Skeletal muscle tissue (tissue), 4 donors: ENCODE results near the gene TLE6. TPM values are rescaled to one million over a fixed set of nuclear protein-coding genes. Genes with fewer than 3 reads are reported as not detected.

ENCODE experiments used
- H3K27ac ChIP-seq: one replicate; pipeline ENCODE4 v1.7.0; 2013; ENCODE audit warnings: mild to moderate bottlenecking, low read depth, low read length, inconsistent platforms
- H3K27me3 ChIP-seq, 3 donors: one replicate each; pipeline ENCODE4 v1.7.0; 2013; ENCODE audit warnings: low read length in 3 of 3; ENCODE audit not compliant: control insufficient read depth in 3 of 3, insufficient read depth in 3 of 3
- H3K36me3 ChIP-seq, 3 donors: one replicate each; pipeline ENCODE4 v1.7.0; 2013; ENCODE audit warnings: low read length in 3 of 3; ENCODE audit not compliant: control insufficient read depth in 3 of 3, insufficient read depth in 3 of 3
- H3K4me1 ChIP-seq, 3 donors: one replicate each; pipeline ENCODE4 v1.7.0; 2013; ENCODE audit warnings: low read length in 3 of 3, mild to moderate bottlenecking in 3 of 3; ENCODE audit not compliant: control insufficient read depth in 3 of 3, insufficient read depth in 3 of 3
- H3K4me3 ChIP-seq, 3 donors: one replicate each; pipeline ENCODE4 v1.7.0; 2013; ENCODE audit warnings: low read length in 3 of 3
- H3K9ac ChIP-seq, 3 donors: one replicate each; pipeline ENCODE4 v1.7.0; 2013; ENCODE audit warnings: low read length in 3 of 3, mild to moderate bottlenecking in 3 of 3, moderate library complexity in 2 of 3, low read depth in 1 of 3
- H3K9me3 ChIP-seq, 3 donors: one replicate each; pipeline ENCODE4 v1.7.0; 2013; ENCODE audit warnings: low read length in 3 of 3; ENCODE audit not compliant: control insufficient read depth in 3 of 3
- total RNA-seq: library from RNA; depleted of rRNA; stranded (reverse); fragments of >200 nt; gene quantifications from one replicate; pipeline ENCODE4 v1.2.3, GENCODE V29; 2014
- donor health status: Osteomylitis.

TLE6 gene
- total RNA-seq, 1 donor from 2014 or later = not detected

DNA sequence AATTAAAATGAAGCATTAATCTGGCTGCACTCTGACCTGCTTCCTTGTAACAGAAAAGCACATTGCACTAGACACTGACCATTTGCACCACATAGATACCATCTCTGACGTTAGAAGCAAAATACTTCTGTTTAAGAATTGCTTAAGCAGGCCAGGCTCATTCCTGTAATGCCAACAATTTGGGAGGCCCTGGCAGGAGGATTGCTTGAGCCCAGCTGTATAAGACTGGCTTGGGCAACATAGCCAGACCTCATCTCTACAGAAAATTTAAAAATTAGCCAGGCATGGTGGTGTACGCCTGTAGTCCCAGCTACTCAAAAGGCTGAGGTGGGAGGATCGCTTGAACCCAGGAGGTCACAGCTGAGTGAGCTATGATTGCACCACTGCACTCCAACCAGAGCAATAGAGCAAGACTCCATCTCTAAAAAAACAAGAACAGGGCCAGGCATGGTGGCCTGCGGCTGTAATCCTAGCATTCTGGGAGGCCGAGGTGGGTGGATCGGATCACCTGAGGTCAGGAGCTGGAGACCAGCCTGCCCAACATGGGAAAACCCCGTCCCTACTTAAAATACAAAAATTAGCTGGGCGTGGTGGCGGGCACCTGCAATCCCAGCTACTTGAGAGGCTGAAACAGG lies 7.0 kb upstream of the TLE6 start:
- H3K36me3 ChIP-seq = no peaks in the 10 kb centered on the region
- H3K9me3 ChIP-seq = no peaks in the 10 kb centered on the region
- no peak overlapping the region for H3K4me3 ChIP-seq
- peak overlapping the region; percentile 88 for H3K27ac ChIP-seq
- H3K4me1 ChIP-seq = peaks cover 17 to 41% (median 31%) of the 10 kb centered on the region in 3 donors
- no peak overlapping the region for H3K9ac ChIP-seq
- no peaks in the 10 kb centered on the region for H3K27me3 ChIP-seq

DNA sequence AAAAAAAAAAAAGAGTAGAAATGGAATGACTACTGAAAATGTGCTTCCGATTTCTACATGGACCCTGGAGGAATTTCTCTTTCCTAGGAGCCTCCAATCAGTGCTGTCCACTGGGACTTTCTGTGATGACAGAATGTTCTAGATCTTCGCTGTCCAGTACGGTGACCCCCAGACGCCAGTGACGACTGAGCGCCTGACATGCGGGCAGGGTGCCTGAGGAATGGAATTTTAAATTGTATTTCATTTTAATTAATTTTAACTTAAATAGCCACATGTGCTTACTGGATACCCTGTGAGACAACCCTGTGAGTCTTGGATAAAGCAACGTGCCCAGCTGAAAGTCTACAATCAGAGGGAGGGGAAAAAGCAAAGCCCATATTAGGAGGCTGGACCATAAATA lies 4.1 kb upstream of the TLE6 start:
- no peaks in the 10 kb centered on the region for H3K9me3 ChIP-seq
- no peak overlapping the region for H3K9ac ChIP-seq
- no peaks in the 10 kb centered on the region for H3K36me3 ChIP-seq
- no peaks in the 10 kb centered on the region for H3K27me3 ChIP-seq
- H3K4me3 ChIP-seq = no peak overlapping the region
- peak overlapping the region; percentile 88 for H3K27ac ChIP-seq
- peaks cover 34 to 58% (median 44%) of the 10 kb centered on the region in 3 donors for H3K4me1 ChIP-seq

- Histone ChIP-seq H3K4me3 (peak overlapping the region in 2 of 3 donors; percentile 30 to 35), H3K36me3 (no peaks in the 10 kb centered on the region), H3K9ac (peak overlapping the region in 2 of 3 donors; percentile 16 to 20), H3K27ac (peak overlapping the region; percentile 88), H3K9me3 (no peaks in the 10 kb centered on the region), H3K27me3 (no peaks in the 10 kb centered on the region), H3K4me1 (peaks cover 28 to 49% (median 40%) of the 10 kb centered on the region in 3 donors)
Measured at GRCh38 chr19:2974342-2975041, 2.9 kb upstream of the TLE6 start.

GRCh38 chr19:2976609-2977000 lies 759 bp upstream of the TLE6 start:
- Histone ChIP-seq H3K9me3 (no peaks in the 10 kb centered on the region), H3K27me3 (no peaks in the 10 kb centered on the region), H3K27ac (no peak overlapping the region), H3K9ac (peak overlapping the region; percentile 55 to 87 (median 83)), H3K4me3 (peak overlapping the region; percentile 84 to 89 (median 86)), H3K36me3 (no peaks in the 10 kb centered on the region), H3K4me1 (peaks cover 23 to 39% (median 32%) of the 10 kb centered on the region in 3 donors)

DNA sequence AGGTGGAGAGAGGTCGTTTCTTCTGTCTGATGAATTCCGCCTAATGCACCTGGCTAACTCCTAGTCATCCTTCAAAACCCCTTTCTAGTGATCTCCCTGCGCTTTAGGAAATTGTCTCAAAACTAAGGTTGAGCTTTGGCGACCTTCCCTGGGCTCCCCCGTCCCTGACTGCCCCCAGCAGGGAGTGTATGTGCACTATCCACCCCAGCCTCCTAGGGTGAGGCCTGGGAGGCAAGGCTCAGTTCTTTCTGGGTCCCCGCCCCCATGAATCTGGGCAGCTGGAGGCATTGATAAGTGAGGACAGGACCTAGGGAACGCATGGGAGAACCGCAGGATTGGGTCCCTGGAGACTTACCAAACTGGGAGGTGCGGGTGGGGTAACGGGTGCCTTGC lies 378 bp downstream of the TLE6 start:
- Histone ChIP-seq H3K27me3 (no peaks in the 10 kb centered on the region), H3K9me3 (no peaks in the 10 kb centered on the region), H3K36me3 (no peaks in the 10 kb centered on the region), H3K9ac (no peak overlapping the region), H3K27ac (peak overlapping the region; percentile 7), H3K4me3 (peak overlapping the region; percentile 22 to 40 (median 38)), H3K4me1 (peaks cover 28 to 41% (median 30%) of the 10 kb centered on the region in 3 donors)

DNA sequence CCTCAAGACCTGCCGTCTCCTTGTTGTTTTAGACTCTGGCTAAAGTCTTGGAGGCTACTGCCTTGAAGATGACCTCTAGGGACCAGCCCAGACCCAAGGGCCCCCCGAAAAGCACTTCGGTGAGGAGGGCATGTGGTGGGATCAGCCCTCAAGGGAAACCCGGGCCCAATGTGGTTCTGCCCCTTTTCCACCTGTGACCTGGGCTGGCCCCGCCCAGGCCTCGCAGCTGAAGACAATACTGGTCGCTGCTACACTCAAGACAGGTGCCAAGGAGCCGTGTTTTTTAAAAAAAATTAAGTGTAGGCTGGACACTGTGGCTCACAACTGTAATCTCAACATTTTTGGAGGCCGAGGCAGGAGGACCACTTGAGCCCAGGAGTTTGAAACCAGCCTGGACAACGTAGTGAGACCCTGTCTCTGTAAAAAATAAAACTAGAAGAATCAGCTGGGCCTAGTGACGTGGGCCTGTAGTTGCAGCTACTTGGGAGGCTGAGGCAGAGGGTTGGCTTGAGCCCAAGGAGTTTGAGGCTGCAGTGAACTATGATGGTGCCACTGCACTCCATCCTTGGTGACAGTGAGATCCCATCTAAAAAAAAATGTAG lies 903 bp downstream of the TLE6 start:
- no peaks in the 10 kb centered on the region for H3K9me3 ChIP-seq
- H3K27ac ChIP-seq = peak overlapping the region; percentile 7
- H3K9ac ChIP-seq = no peak overlapping the region
- H3K4me3 ChIP-seq = no peak overlapping the region
- H3K4me1 ChIP-seq = peaks cover 33 to 43% (median 35%) of the 10 kb centered on the region in 3 donors
- H3K27me3 ChIP-seq = no peaks in the 10 kb centered on the region
- no peaks in the 10 kb centered on the region for H3K36me3 ChIP-seq

GRCh38 chr19:2978772-2979171 lies 1.4 kb downstream of the TLE6 start:
- H3K9ac ChIP-seq = no peak overlapping the region
- H3K27ac ChIP-seq = no peak overlapping the region
- H3K9me3 ChIP-seq = no peaks in the 10 kb centered on the region
- H3K4me3 ChIP-seq = no peak overlapping the region
- peaks cover 36 to 43% (median 40%) of the 10 kb centered on the region in 3 donors for H3K4me1 ChIP-seq
- no peaks in the 10 kb centered on the region for H3K36me3 ChIP-seq
- no peaks in the 10 kb centered on the region for H3K27me3 ChIP-seq

DNA sequence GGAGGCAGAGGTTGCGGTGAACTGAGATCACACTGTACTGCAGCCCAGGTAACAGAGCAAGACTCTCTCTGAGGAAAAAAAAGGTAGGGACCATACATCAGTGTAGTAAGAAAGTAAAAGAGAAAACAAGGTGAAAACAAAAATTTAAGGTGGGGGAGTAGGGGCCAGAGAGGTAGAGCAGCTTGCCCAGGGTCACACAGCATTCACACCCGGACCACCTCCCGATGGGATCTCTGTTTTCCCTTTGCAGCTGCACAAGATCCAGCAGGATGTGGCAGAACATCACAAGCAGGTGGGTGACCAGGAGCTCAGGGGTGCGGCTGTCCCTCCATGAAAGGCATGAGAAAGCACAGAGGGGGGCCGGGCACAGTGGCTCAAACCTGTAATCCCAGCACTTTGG lies 4.5 kb downstream of the TLE6 start:
- Histone ChIP-seq H3K9ac (no peak overlapping the region), H3K27ac (no peak overlapping the region), H3K9me3 (no peaks in the 10 kb centered on the region), H3K27me3 (peaks cover 0 to 3% (median 1%) of the 10 kb centered on the region in 3 donors), H3K4me3 (no peak overlapping the region), H3K36me3 (no peaks in the 10 kb centered on the region), H3K4me1 (peaks cover 20 to 33% (median 23%) of the 10 kb centered on the region in 3 donors)

DNA sequence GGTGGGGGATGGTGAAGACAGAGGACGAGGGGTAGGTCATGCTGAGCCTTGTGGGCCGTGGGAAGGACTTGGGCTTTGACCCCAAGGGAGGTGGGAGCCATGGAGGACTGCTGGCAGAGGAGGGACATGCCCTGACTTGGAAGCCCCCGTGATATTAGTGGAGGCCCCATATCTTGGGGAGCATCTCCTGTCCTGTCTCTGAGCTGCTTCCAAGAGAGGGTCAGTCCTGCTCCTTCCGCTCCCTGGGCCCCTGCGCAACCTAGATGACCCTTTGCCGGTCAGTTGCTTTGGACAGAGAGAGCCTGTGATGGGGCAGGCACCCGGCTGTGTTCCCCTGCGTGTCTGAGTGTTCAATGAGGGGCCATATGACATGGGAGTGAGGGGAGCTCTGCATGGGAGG lies 5.2 kb downstream of the TLE6 start:
- Histone ChIP-seq H3K27me3 (peaks cover 0 to 6% (median 4%) of the 10 kb centered on the region in 3 donors), H3K36me3 (no peaks in the 10 kb centered on the region), H3K4me3 (no peak overlapping the region), H3K27ac (peak overlapping the region; percentile 81), H3K9me3 (no peaks in the 10 kb centered on the region), H3K9ac (peak overlapping the region in 1 of 3 donors; percentile 40), H3K4me1 (peaks cover 18 to 33% (median 22%) of the 10 kb centered on the region in 3 donors)

- H3K36me3 ChIP-seq = no peaks in the 10 kb centered on the region
- H3K4me1 ChIP-seq = peaks cover 15 to 29% (median 18%) of the 10 kb centered on the region in 3 donors
- H3K4me3 ChIP-seq = no peak overlapping the region
- peaks cover 0 to 6% (median 4%) of the 10 kb centered on the region in 3 donors for H3K27me3 ChIP-seq
- peak overlapping the region in 1 of 3 donors; percentile 54 for H3K9ac ChIP-seq
- H3K9me3 ChIP-seq = no peaks in the 10 kb centered on the region
- peak overlapping the region; percentile 81 for H3K27ac ChIP-seq
Measured at GRCh38 chr19:2982983-2983350, 5.6 kb downstream of the TLE6 start.
